Measurements from ENCODE around the gene FAM131A.

Gene FAM131A

GRCh38 chr3:184389935-184390528, 52.6 kb downstream of the FAM131A start:
- no peak for TF ChIP-seq CTCF (conservative IDR thresholded peaks at IDR 0.05; ENCODE audit: low read depth)
- DNase-seq (ENCODE audit: low spot score): no peak
- H3K27ac ChIP-seq: no peak overlapping the region
- ChIA-PET CTCF (interaction anchor here (0.7 to 2.0 kb wide), 2 partner anchors 19 to 161 kb away, joined by 4 to 7 read pairs; no protein-coding TSS in a partner anchor), POLR2A (ENCODE audit: low non-redundant PET) (no interaction called here)

DNA sequence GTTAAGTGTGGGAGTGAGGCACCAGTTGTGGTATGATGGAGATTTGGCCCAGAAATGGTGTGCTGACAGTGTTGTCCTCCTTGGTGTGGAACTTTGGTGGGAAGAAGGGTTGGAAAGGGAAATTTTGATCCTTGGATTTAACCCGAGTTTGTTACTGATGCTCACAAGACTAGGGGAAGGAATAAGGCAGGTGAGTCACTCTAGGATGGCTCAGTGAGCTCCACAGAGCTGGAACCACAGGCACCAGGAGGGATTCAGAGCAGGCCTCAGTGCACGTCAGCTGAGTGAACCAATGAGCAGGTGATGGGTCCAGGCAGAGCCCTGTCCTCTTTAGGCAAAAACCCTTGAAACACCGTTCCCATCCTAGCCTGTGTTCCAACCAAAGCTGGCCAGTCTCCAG, 53.9 kb downstream of the FAM131A start:
- no peak for TF ChIP-seq CTCF (conservative IDR thresholded peaks at IDR 0.05; ENCODE audit: low read depth)
- no peak for DNase-seq (ENCODE audit: low spot score)
- ChIA-PET POLR2A (ENCODE audit: low non-redundant PET) (no interaction called here), CTCF (interaction anchor here (0.6 kb wide), 1 partner anchor 258 kb away, joined by 3 read pairs; no protein-coding TSS in a partner anchor)
- no peak overlapping the region for H3K27ac ChIP-seq

- POLR2A ChIA-PET (ENCODE audit: low non-redundant PET): no interaction called here
- H3K27ac ChIP-seq: no peak overlapping the region
- no peak for DNase-seq (ENCODE audit: low spot score)
- CTCF ChIA-PET: no interaction called here
- no peak for TF ChIP-seq CTCF (conservative IDR thresholded peaks at IDR 0.05; ENCODE audit: low read depth)
These were observed 57.9 kb downstream of the FAM131A start for GRCh38 chr3:184395320-184395660.

Data from RWPE1 (cell line).